GM12878 (cell line): ENCODE measurements around the gene CCL11. TPM values are rescaled to one million over a fixed set of nuclear protein-coding genes. Genes with fewer than 3 reads are reported as not detected.

Experiments
- ATAC-seq: fragments of 200-7000 bp; cut with Tn5 transposase; 3 replicates; pipeline ENCODE4 v1.9.1; 2020; ENCODE audit warnings: mild to moderate bottlenecking, moderate library complexity
- BruUV-seq: library from RNA; stranded (reverse); fragments of 400-500 nt; replicated peaks from 2 replicates; lab custom pipeline; 2021; lab: Mats Ljungman, UMichigan
- CTCF ChIA-PET: fragments of 300-600 bp; sonication (Branson Sonifier 250); formaldehyde crosslinking; extraction: SDS; loops from one replicate; lab custom pipeline; 2021; ENCODE audit warnings: inconsistent platforms; lab: Yijun Ruan, JAX
- POLR2A ChIA-PET: fragments of 350-600 bp; formaldehyde crosslinking; extraction: SDS; loops from one replicate; lab custom pipeline; 2021; ENCODE audit warnings: inconsistent platforms; lab: Charles Lee
- RAD21 ChIA-PET: fragments of 300-600 bp; sonication (Branson Sonifier 250); formaldehyde crosslinking; loops from one replicate; lab custom pipeline; 2023; ENCODE audit warnings: antibody characterized with exemption; ENCODE audit not compliant: unreplicated experiment; lab: Charles Lee
- SMC1A ChIA-PET: fragments of 300-600 bp; sonication (Branson Sonifier 250); formaldehyde crosslinking; loops from one replicate; lab custom pipeline; 2023; ENCODE audit not compliant: unreplicated experiment, uncharacterized antibody; lab: Charles Lee
- DNase-seq: peaks from one replicate; pipeline ENCODE4 v3.0.0-alpha.2; 2011; ENCODE audit warnings: low read depth, low spot score
- FAIRE-seq: peaks from 3 replicates; lab custom pipeline; 2011; peaks lifted over from hg19 to GRCh38; lab: Jason Lieb, UNC
- H2AFZ ChIP-seq: 2 replicates; pipeline ENCODE4 v1.6.0; 2011; ENCODE audit warnings: low read depth, low read length, control low read depth; ENCODE audit not compliant: control insufficient read depth
- H3K27ac ChIP-seq: 2 replicates; pipeline ENCODE4 v1.5.1; 2011; ENCODE audit warnings: control low read depth; ENCODE audit not compliant: control insufficient read depth, insufficient read depth
- H3K27me3 ChIP-seq, 2 experiments: replicated peaks in 1 of 2; 2 replicates each; pipeline versions ENCODE4 v1.6.0 to v1.6.1; 2011; ENCODE audit warnings: low read length in 1 of 2; ENCODE audit not compliant: control insufficient read depth in 2 of 2, insufficient read depth in 2 of 2
- H3K36me3 ChIP-seq, 2 experiments: 2 replicates each; pipeline ENCODE4 v1.5.1; 2011; ENCODE audit warnings: low read length in 1 of 2; ENCODE audit not compliant: control insufficient read depth in 2 of 2, insufficient read depth in 2 of 2
- H3K4me1 ChIP-seq: 2 replicates; pipeline ENCODE4 v1.6.1; 2011; ENCODE audit warnings: mild to moderate bottlenecking, low read length, moderate library complexity, mixed read lengths; ENCODE audit not compliant: control insufficient read depth, insufficient read depth
- H3K4me2 ChIP-seq: 2 replicates; pipeline ENCODE4 v1.6.0; 2011; ENCODE audit warnings: control low read depth; ENCODE audit not compliant: control insufficient read depth, insufficient read depth
- H3K4me3 ChIP-seq: fragments of 200-600 bp; sonication (generic); 2 replicates; pipeline ENCODE4 v1.5.1; 2016
- H3K79me2 ChIP-seq: 2 replicates; pipeline ENCODE4 v1.6.0; 2011; ENCODE audit warnings: low read length; ENCODE audit not compliant: control insufficient read depth, insufficient read depth
- H3K9ac ChIP-seq: 2 replicates; pipeline ENCODE4 v1.8.0; 2011; ENCODE audit warnings: low read length, control low read depth, mixed read lengths; ENCODE audit not compliant: control insufficient read depth, insufficient read depth
- H3K9me3 ChIP-seq: replicated peaks from 3 replicates; pipeline ENCODE4 v1.5.1; 2011; ENCODE audit warnings: mild to moderate bottlenecking, low read length; ENCODE audit not compliant: control insufficient read depth, insufficient read depth
- H4K20me1 ChIP-seq: 2 replicates; pipeline ENCODE4 v1.6.0; 2011; ENCODE audit not compliant: control insufficient read depth, insufficient read depth
- CHD1 ChIP-seq: IDR thresholded peaks from 2 replicates; pipeline ENCODE4 v1.6.1; 2012; ENCODE audit warnings: low read depth, low read length, improper control_type of control experiment
- EP300 ChIP-seq, 2 experiments: fragments of 150-350 bp in 1 of 2; IDR thresholded peaks; 2 replicates each; pipeline ENCODE4 v1.6.1; 2011 to 2012; ENCODE audit warnings: low read depth in 2 of 2, low read length in 2 of 2, borderline replicate concordance in 1 of 2, improper control_type of control experiment in 1 of 2, inconsistent platforms in 1 of 2; ENCODE audit not compliant: control insufficient read depth in 1 of 2
- IKZF2 ChIP-seq, 2 experiments: fragments of 450-650 bp; IDR thresholded peaks; 2 replicates each; pipeline ENCODE4 v1.6.1; 2017; ENCODE audit warnings: mild to moderate bottlenecking in 2 of 2, moderate library complexity in 2 of 2
- MTA2 ChIP-seq: fragments of 450-650 bp; IDR thresholded peaks from 2 replicates; pipeline ENCODE4 v1.6.1; 2016; ENCODE audit warnings: low read depth, mild to moderate bottlenecking, moderate library complexity
- NBN ChIP-seq: fragments of 450-650 bp; IDR thresholded peaks from 2 replicates; pipeline ENCODE4 v1.6.1; 2016
- NFYA ChIP-seq: IDR thresholded peaks from 2 replicates; pipeline ENCODE4 v1.6.1; 2011; ENCODE audit warnings: low read depth, mild to moderate bottlenecking, low read length, improper control_type of control experiment, borderline replicate concordance
- SIX5 ChIP-seq: IDR thresholded peaks from 2 replicates; pipeline ENCODE4 v1.6.1; 2011; ENCODE audit warnings: mild to moderate bottlenecking, low read depth, low read length, moderate library complexity; ENCODE audit not compliant: severe bottlenecking
- SMC3 ChIP-seq: IDR thresholded peaks from 2 replicates; pipeline ENCODE4 v1.6.1; 2011; ENCODE audit warnings: low read length, improper control_type of control experiment, borderline replicate concordance
- SRF ChIP-seq, 2 experiments: IDR thresholded peaks; 2 replicates each; pipeline ENCODE4 v1.6.1; 2011; ENCODE audit warnings: low read depth in 2 of 2, low read length in 2 of 2, mild to moderate bottlenecking in 1 of 2, moderate library complexity in 1 of 2
- TBL1XR1 ChIP-seq: IDR thresholded peaks from 2 replicates; pipeline ENCODE4 v1.6.1; 2012; ENCODE audit warnings: low read depth, low read length, improper control_type of control experiment
- USF2 ChIP-seq: IDR thresholded peaks from 2 replicates; pipeline ENCODE4 v1.6.1; 2011; ENCODE audit warnings: low read depth, low read length, improper control_type of control experiment, borderline replicate concordance
- YY1 ChIP-seq: IDR thresholded peaks from 2 replicates; pipeline ENCODE4 v1.6.1; 2011; ENCODE audit warnings: low read depth, mild to moderate bottlenecking, low read length
- in situ Hi-C: fragments of 300-500 bp; cut with MboI; formaldehyde crosslinking; loops from 9 replicates; pipeline ENCODE4 v1.14.3; 2018; ENCODE audit warnings: mixed read lengths
- intact Hi-C: fragments of 100-400 bp; cut with micrococcal nuclease; formaldehyde crosslinking; loops from one replicate; pipeline ENCODE4 v1.14.2; 2022; ENCODE audit not compliant: unreplicated experiment
- polyA plus RNA-seq, 11 experiments: library from polyadenylated mRNA; depleted of rRNA in 4 of 11; unstranded in 6 of 11; stranded (reverse) in 5 of 11; fragments of >200 nt; fragmentation: Nextera tagmentation in 4 of 11; fragmentation: Illumina TruSeq in 1 of 11; extraction: Ambion mirVana in 4 of 11; extraction: Trizol in 1 of 11; gene quantifications; 1 replicate in 1 of 11; 2 replicates in 10 of 11; pipeline versions ENCODE4 v1.2.1 to v1.2.3, GENCODE V29; 2011 to 2016; ENCODE audit warnings: inconsistent platforms in 2 of 11, missing spikeins in 2 of 11, low read depth in 1 of 11
- total RNA-seq, 4 experiments: library from RNA; depleted of rRNA in 3 of 4; stranded (reverse); fragments of >200 nt in 3 of 4; fragmentation: Illumina TruSeq in 1 of 4; extraction: Trizol in 1 of 4; gene quantifications; 2 replicates each; pipeline versions ENCODE4 v1.2.1 to v1.2.3, GENCODE V29; 2013 to 2021
- TF ChIP-seq, protein P1 (sequence below): IDR thresholded peaks from 2 replicates; pipeline ENCODE4 v1.6.1; 2011; ENCODE audit warnings: borderline replicate concordance, low read depth, mild to moderate bottlenecking, moderate library complexity, low read length; ENCODE audit not compliant: insufficient read depth, poor library complexity, severe bottlenecking
- TF ChIP-seq, protein P2 (sequence below): fragments of 450-650 bp; conservative IDR thresholded peaks from 2 replicates; pipeline ENCODE4 v1.6.1; 2017; ENCODE audit warnings: mild to moderate bottlenecking, moderate library complexity

The CCL11 gene
- total and polyA plus RNA-seq, 10 of the 15 experiments (the other 5 are each of a cell fraction or from before 2014, with no cell fraction given): not detected

- TF ChIP-seq YY1 (no peak), SIX5 (no peak), SRF (IDR thresholded peaks at IDR 0.05; ENCODE audit: low read depth in 2 of 2, low read length in 2 of 2) (no peak), SMC3 (no peak), CHD1 (no peak), MTA2 (no peak), EP300 (IDR thresholded peaks at IDR 0.05; ENCODE audit: borderline replicate concordance in 1 of 2, control insufficient read depth in 1 of 2, low read depth in 2 of 2, low read length in 2 of 2) (no peak), TBL1XR1 (no peak), USF2 (no peak), NFYA (no peak), NBN (no peak), IKZF2 (IDR thresholded peaks at IDR 0.05) (no peak)
- TF ChIP-seq, protein P1, sequence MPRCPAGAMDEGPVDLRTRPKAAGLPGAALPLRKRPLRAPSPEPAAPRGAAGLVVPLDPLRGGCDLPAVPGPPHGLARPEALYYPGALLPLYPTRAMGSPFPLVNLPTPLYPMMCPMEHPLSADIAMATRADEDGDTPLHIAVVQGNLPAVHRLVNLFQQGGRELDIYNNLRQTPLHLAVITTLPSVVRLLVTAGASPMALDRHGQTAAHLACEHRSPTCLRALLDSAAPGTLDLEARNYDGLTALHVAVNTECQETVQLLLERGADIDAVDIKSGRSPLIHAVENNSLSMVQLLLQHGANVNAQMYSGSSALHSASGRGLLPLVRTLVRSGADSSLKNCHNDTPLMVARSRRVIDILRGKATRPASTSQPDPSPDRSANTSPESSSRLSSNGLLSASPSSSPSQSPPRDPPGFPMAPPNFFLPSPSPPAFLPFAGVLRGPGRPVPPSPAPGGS: no peak
- TF ChIP-seq, protein P2, sequence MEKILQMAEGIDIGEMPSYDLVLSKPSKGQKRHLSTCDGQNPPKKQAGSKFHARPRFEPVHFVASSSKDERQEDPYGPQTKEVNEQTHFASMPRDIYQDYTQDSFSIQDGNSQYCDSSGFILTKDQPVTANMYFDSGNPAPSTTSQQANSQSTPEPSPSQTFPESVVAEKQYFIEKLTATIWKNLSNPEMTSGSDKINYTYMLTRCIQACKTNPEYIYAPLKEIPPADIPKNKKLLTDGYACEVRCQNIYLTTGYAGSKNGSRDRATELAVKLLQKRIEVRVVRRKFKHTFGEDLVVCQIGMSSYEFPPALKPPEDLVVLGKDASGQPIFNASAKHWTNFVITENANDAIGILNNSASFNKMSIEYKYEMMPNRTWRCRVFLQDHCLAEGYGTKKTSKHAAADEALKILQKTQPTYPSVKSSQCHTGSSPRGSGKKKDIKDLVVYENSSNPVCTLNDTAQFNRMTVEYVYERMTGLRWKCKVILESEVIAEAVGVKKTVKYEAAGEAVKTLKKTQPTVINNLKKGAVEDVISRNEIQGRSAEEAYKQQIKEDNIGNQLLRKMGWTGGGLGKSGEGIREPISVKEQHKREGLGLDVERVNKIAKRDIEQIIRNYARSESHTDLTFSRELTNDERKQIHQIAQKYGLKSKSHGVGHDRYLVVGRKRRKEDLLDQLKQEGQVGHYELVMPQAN: no peak
- Histone ChIP-seq H3K9ac (no peak overlapping the region), H3K4me1 (no peaks in the 10 kb centered on the region), H3K27me3 (peaks cover 1 to 12% of the 10 kb centered on the region in 2 experiments), H3K79me2 (no peaks in the 10 kb centered on the region), H2AFZ (no peak overlapping the region), H3K36me3 (no peaks in the 10 kb centered on the region), H3K4me3 (no peak overlapping the region), H4K20me1 (no peaks in the 10 kb centered on the region; the same call in 1 of the 2 replicates), H3K9me3 (no peaks in the 10 kb centered on the region), H3K4me2 (no peak overlapping the region), H3K27ac (no peak overlapping the region)
- FAIRE-seq (no peak), ATAC-seq (no peak), DNase-seq (no peak)
- no TSS peak for BruUV-seq
- ChIA-PET CTCF (no interaction called here), SMC1A (no interaction called here), POLR2A (no interaction called here), RAD21 (no interaction called here)
- in situ Hi-C loops: no loop called here
- intact Hi-C loops: no loop called here
Measured at GRCh38 chr17:34259146-34259545, 26.4 kb upstream of the CCL11 start.
